ENCODE measurements around the gene SLC25A39. TPM values are rescaled to one million over a fixed set of nuclear protein-coding genes. Genes with fewer than 3 reads are reported as not detected.

Gene SLC25A39
- total RNA-seq, 2 donors from 2014 or later, result 116 to 132 TPM

DNA sequence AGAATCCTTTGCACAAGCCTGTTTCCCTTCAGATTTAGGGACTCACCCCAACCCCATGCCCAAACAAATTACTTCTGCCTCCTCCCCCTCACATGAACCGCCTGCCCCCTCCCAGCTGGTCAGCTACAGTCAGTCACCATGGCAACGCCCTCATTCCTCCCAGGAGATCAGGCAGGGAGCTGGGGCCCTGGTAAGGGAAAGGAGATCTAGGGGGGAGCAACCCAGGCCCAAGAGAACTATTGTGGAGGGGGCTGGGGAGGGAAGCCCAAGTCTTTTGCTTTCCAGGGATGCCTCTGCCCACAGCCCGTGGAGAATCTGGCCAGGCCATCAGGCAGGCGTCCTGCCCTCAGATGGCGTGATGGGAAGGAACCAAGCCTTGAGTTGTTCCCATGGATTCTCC is 36.2 kb upstream of the SLC25A39 start:
- Histone ChIP-seq H3K4me1 (replicated peaks) (no peaks in the 10 kb centered on the region), H3K9me3 (no peaks in the 10 kb centered on the region), H3K4me3 (no peak overlapping the region), H3K27me3 (replicated peaks; ENCODE audit: insufficient read depth) (no peaks in the 10 kb centered on the region), H3K27ac (no peak overlapping the region), H3K36me3 (no peaks in the 10 kb centered on the region)
- TF ChIP-seq, protein P1, sequence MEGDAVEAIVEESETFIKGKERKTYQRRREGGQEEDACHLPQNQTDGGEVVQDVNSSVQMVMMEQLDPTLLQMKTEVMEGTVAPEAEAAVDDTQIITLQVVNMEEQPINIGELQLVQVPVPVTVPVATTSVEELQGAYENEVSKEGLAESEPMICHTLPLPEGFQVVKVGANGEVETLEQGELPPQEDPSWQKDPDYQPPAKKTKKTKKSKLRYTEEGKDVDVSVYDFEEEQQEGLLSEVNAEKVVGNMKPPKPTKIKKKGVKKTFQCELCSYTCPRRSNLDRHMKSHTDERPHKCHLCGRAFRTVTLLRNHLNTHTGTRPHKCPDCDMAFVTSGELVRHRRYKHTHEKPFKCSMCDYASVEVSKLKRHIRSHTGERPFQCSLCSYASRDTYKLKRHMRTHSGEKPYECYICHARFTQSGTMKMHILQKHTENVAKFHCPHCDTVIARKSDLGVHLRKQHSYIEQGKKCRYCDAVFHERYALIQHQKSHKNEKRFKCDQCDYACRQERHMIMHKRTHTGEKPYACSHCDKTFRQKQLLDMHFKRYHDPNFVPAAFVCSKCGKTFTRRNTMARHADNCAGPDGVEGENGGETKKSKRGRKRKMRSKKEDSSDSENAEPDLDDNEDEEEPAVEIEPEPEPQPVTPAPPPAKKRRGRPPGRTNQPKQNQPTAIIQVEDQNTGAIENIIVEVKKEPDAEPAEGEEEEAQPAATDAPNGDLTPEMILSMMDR (IDR thresholded peaks at IDR 0.05), result no peak
- TF ChIP-seq POLR2A (IDR thresholded peaks at IDR 0.05) (no peak), POLR2AphosphoS5 (IDR thresholded peaks at IDR 0.05) (no peak)
- WGBS, result 55% methylated on average over 5 of the region's 5 CpGs
- intact Hi-C loops (cut with DNase I), result no loop called here
- DNase-seq (ENCODE audit: low spot score), result no peak

DNA sequence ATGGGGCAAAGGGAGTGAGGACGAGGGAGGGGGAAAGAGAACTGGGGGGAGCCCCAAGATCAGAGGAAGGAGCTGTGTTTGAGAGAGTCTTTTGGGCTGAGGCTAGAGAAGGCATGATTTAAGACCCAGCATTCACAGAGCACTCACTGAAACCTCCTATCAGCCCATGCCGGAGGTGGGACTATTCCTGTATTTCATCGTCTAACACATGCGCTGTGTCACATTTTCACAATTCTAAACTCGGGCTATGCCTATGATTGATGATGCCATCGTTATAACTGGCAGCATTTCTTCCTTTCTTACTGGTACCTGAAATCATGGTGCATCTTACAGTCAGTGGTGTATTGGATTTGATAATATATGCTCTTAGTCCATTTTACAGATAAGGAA is 35.5 kb upstream of the SLC25A39 start:
- no peaks in the 10 kb centered on the region for H3K9me3 ChIP-seq
- 66% methylated on average over 6 of the region's 6 CpGs for WGBS
- H3K27me3 ChIP-seq (replicated peaks; ENCODE audit: insufficient read depth), result no peaks in the 10 kb centered on the region
- intact Hi-C loops (cut with DNase I), result no loop called here
- no peak overlapping the region for H3K4me3 ChIP-seq
- no peaks in the 10 kb centered on the region for H3K36me3 ChIP-seq
- TF ChIP-seq POLR2AphosphoS5 (IDR thresholded peaks at IDR 0.05), result no peak
- TF ChIP-seq POLR2A (IDR thresholded peaks at IDR 0.05), result no peak
- TF ChIP-seq, protein P1 (IDR thresholded peaks at IDR 0.05), result no peak
- no peak for DNase-seq (ENCODE audit: low spot score)
- H3K4me1 ChIP-seq (replicated peaks), result no peaks in the 10 kb centered on the region
- no peak overlapping the region for H3K27ac ChIP-seq

DNA sequence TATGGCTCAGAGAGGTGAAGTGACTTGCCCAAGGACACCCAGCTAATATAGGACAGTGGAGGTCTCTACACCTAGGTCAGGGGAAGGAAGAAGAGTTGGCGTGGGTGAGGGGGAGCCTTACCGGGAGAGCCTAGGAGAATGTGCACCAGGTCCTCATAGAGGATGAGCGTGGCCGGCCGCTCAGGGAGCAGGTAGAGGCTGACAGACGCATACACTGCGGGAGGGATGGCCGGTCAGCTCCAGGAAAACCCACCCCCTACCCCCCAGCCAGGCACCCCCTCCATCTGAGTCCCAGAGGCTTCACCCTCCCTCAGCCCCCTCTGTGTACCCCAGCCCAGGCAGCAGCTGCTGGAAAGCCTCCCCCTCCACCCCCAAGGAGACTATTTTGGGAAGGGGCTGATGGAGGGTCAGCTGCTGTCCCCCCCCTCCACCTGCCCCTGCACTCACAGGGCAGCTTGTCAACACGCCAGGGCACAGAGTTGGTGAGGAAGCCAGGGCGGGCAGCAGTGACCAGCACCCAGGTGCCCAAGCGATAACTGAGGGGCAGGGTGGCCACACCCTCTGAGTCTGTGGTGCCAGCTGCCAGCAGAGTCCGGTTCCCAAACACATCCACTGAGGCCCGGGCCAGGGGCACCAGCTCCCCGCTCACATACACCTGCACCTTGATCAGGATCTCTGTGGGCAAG is 35.0 kb upstream of the SLC25A39 start:
- Histone ChIP-seq H3K4me1 (replicated peaks) (no peaks in the 10 kb centered on the region), H3K27ac (no peak overlapping the region), H3K36me3 (no peaks in the 10 kb centered on the region), H3K27me3 (replicated peaks; ENCODE audit: insufficient read depth) (no peaks in the 10 kb centered on the region), H3K9me3 (no peaks in the 10 kb centered on the region), H3K4me3 (no peak overlapping the region)
- no peak for DNase-seq (ENCODE audit: low spot score)
- TF ChIP-seq, protein P1 (IDR thresholded peaks at IDR 0.05), result no peak
- TF ChIP-seq POLR2AphosphoS5 (IDR thresholded peaks at IDR 0.05) (no peak), POLR2A (IDR thresholded peaks at IDR 0.05) (no peak)
- 92% methylated on average over 14 of the region's 14 CpGs for WGBS
- intact Hi-C loops (cut with DNase I), result no loop called here

DNA sequence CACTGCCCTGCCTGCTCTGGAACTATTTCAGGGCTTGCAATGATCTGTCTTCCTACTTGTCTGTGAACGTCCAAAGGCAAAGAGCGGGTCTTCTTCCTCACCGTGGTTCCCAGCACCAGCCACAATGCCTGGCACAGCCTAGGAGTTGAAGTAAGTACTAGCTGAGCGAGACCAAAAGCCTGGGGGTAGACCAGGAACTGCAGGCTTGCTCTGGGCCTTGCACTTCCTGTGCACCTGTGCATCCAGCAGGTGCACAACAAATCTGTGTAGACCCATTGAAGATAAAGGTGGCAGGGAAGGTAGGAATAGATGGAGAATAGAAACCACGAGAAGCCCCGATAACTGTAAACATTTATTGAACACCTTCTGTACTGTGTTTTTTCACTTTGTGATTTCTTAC is 34.4 kb upstream of the SLC25A39 start:
- no peak overlapping the region for H3K4me3 ChIP-seq
- H3K9me3 ChIP-seq, result no peaks in the 10 kb centered on the region
- H3K27me3 ChIP-seq (replicated peaks; ENCODE audit: insufficient read depth), result no peaks in the 10 kb centered on the region
- DNase-seq (ENCODE audit: low spot score), result no peak
- intact Hi-C loops (cut with DNase I), result no loop called here
- H3K27ac ChIP-seq, result no peak overlapping the region
- H3K4me1 ChIP-seq (replicated peaks), result no peaks in the 10 kb centered on the region
- no peaks in the 10 kb centered on the region for H3K36me3 ChIP-seq
- TF ChIP-seq, protein P1 (IDR thresholded peaks at IDR 0.05), result no peak
- no peak for TF ChIP-seq POLR2AphosphoS5 (IDR thresholded peaks at IDR 0.05)
- no peak for TF ChIP-seq POLR2A (IDR thresholded peaks at IDR 0.05)
- 82% methylated on average over 6 of the region's 6 CpGs for WGBS

DNA sequence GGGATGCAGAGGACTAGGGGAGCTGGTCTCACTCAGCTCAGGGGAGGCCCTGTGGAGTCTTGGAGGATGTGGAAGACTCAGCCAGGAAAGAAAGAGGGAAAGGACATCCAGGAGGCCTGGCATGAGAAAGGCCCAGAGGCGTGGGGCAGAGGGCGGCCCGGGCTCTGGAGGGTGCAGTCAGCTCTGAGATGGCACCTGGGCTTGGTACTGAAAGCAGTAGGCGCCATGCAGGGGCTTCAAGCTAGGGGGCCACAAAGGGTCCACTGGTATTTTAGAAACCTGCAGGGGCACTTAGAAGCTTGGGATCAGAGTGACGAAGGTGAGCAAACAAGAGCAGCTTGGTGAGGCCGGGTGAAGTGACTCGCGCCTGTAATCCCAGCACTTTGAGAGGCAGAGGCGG is 33.4 kb upstream of the SLC25A39 start:
- intact Hi-C loops (cut with DNase I), result no loop called here
- TF ChIP-seq POLR2AphosphoS5 (IDR thresholded peaks at IDR 0.05) (no peak), POLR2A (IDR thresholded peaks at IDR 0.05) (no peak)
- TF ChIP-seq, protein P1 (IDR thresholded peaks at IDR 0.05), result no peak
- 90% methylated on average over 9 of the region's 9 CpGs for WGBS

More for the DNA sequence above, 33.4 kb upstream of the SLC25A39 start:
- no peaks in the 10 kb centered on the region for H3K9me3 ChIP-seq
- no peak overlapping the region for H3K27ac ChIP-seq
- no peaks in the 10 kb centered on the region for H3K36me3 ChIP-seq
- H3K4me1 ChIP-seq (replicated peaks), result no peaks in the 10 kb centered on the region
- H3K27me3 ChIP-seq (replicated peaks; ENCODE audit: insufficient read depth), result no peaks in the 10 kb centered on the region
- H3K4me3 ChIP-seq, result no peak overlapping the region
- no peak for DNase-seq (ENCODE audit: low spot score)
